Hepatocyte (in vitro differentiated cells): ENCODE data around the gene DDX56.

Experiments used
- EZH2 ChIP-seq: fragments of 200-600 bp; sonication (generic); IDR thresholded peaks from 2 replicates; pipeline ENCODE4 v1.6.1; 2016; ENCODE audit warnings: antibody characterized with exemption, mild to moderate bottlenecking, borderline replicate concordance
- TF ChIP-seq, protein P1 (sequence below): fragments of 200-600 bp; sonication (generic); IDR thresholded peaks from 2 replicates; pipeline ENCODE4 v1.5.1; 2016; ENCODE audit warnings: antibody characterized with exemption, mild to moderate bottlenecking; ENCODE audit not compliant: poor library complexity

DNA sequence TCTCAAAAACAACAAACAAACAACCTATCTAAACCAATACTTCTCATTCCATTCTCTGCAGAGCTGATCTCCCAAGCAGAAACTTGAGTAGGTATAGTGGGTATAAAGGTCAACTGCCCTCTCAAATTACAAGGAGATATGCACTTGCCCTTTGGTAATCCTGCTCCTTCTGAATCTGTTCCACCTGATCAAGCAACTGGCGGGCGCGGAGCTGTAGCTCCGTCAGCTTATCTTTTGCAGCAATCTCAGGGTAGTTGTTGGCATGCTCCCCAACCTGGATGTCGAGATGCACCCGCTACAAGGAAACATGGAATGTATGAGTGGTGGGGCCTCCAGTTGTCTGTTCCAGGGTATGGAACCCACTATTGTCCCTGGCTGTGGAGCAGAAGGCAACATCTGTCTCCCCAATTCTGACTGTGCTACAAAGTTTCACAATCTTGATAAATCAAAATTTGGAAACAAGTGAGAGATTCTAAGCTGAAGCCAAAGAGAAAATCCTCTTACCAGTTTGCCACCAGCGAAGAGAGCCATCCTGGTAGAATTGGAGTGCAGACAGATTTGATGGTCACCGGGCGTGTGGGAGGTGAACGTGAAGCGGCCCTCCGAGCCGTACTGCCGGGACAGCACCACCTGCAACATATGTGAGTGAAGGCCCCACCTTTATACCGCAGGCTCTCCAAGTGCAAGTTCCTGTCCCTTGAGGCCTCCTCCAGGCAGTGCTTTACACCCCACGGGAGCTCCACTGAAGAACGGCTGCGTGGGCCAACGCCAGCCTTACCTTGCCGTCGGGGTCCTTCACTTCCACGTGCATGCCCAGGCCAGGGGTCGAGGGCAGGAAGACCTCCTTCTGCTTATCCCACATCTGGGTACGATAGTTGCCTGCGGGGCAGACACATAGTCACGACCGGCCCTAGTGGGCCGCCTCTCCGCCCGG, 7.5 kb upstream of the DDX56 start:
- TF ChIP-seq, protein P1, sequence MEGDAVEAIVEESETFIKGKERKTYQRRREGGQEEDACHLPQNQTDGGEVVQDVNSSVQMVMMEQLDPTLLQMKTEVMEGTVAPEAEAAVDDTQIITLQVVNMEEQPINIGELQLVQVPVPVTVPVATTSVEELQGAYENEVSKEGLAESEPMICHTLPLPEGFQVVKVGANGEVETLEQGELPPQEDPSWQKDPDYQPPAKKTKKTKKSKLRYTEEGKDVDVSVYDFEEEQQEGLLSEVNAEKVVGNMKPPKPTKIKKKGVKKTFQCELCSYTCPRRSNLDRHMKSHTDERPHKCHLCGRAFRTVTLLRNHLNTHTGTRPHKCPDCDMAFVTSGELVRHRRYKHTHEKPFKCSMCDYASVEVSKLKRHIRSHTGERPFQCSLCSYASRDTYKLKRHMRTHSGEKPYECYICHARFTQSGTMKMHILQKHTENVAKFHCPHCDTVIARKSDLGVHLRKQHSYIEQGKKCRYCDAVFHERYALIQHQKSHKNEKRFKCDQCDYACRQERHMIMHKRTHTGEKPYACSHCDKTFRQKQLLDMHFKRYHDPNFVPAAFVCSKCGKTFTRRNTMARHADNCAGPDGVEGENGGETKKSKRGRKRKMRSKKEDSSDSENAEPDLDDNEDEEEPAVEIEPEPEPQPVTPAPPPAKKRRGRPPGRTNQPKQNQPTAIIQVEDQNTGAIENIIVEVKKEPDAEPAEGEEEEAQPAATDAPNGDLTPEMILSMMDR = no peak
- no peak for TF ChIP-seq EZH2
